SJSA1 (cell line): ENCODE data around the gene SHC1. TPM values are rescaled to one million over a fixed set of nuclear protein-coding genes. Genes with fewer than 3 reads are reported as not detected.

ENCODE experiments used
- DNase-seq, 2 experiments: peaks; one replicate each; pipeline ENCODE4 v3.0.0-alpha.2; 2015 to 2020; ENCODE audit warnings: low spot score in 2 of 2, low read depth in 1 of 2
- H3K27ac ChIP-seq: fragments of 250-450 bp; sonication (Bioruptor Pico); 2 replicates; pipeline ENCODE4 v1.5.1; 2020; ENCODE audit warnings: mild to moderate bottlenecking, moderate library complexity
- H3K27me3 ChIP-seq: fragments of 250-450 bp; sonication (Bioruptor Pico); replicated peaks from 2 replicates; pipeline ENCODE4 v1.5.1; 2020; ENCODE audit warnings: mild to moderate bottlenecking, moderate library complexity
- H3K36me3 ChIP-seq: fragments of 250-450 bp; sonication (Bioruptor Pico); 2 replicates; pipeline ENCODE4 v1.5.1; 2020; ENCODE audit warnings: mild to moderate bottlenecking
- H3K4me1 ChIP-seq: fragments of 250-450 bp; sonication (Bioruptor Pico); replicated peaks from 2 replicates; pipeline ENCODE4 v1.6.1; 2021; ENCODE audit warnings: mild to moderate bottlenecking
- H3K4me3 ChIP-seq: fragments of 250-450 bp; sonication (Bioruptor Pico); 2 replicates; pipeline ENCODE4 v1.5.1; 2020; ENCODE audit warnings: mild to moderate bottlenecking
- H3K9me3 ChIP-seq: fragments of 250-450 bp; sonication (Bioruptor Pico); replicated peaks from 2 replicates; pipeline ENCODE4 v1.5.1; 2020; ENCODE audit warnings: mild to moderate bottlenecking
- total RNA-seq: library from RNA; depleted of rRNA; stranded (reverse); fragments of >200 nt; shearing (Covaris generic); gene quantifications from 2 replicates; pipeline ENCODE4 v1.2.3, GENCODE V29; 2014; rRNA removed

SHC1 gene, protein sequence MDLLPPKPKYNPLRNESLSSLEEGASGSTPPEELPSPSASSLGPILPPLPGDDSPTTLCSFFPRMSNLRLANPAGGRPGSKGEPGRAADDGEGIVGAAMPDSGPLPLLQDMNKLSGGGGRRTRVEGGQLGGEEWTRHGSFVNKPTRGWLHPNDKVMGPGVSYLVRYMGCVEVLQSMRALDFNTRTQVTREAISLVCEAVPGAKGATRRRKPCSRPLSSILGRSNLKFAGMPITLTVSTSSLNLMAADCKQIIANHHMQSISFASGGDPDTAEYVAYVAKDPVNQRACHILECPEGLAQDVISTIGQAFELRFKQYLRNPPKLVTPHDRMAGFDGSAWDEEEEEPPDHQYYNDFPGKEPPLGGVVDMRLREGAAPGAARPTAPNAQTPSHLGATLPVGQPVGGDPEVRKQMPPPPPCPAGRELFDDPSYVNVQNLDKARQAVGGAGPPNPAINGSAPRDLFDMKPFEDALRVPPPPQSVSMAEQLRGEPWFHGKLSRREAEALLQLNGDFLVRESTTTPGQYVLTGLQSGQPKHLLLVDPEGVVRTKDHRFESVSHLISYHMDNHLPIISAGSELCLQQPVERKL
- 101 and 155 TPM in 2 replicates for total RNA-seq

DNA sequence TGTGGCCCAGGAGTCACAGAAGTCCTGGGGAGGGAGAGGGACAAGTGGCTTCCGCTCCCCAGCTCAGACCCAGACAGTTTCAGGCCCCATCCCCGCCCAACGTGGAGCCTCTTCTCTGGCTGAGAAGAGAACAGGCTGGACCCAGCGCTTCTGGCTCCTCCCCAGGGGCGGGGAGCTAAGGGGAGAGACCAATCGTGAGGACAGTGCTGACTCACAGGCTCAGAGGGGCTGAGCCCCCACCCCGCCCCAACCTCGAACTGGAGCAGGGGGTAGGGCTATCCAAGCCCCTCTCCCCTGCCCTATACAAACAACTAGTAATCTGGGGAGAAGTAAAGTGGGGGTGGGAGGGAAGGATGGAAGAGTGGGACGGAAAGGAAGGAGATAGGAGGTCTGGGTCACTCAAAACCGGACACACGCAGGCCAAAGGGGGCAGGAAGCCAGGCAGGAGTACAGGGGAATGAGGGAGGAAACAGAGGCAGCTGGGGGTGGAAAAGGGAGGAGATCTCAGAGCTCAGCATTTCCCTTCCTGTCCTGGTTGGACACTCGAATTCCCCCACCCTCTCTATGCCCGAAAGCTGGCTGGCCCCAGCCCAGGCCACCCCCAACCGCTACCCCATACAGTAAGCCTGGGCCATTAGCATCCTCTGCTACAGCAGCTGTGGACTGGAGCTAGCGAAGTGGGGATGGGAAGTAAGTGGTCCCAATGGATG is at the start of gene SHC1:
SHC1 (minus strand) TSS at position 117 of the 710 bp plus-strand sequence. CDS start 221 bp downstream, outside the sequence.
- DNase-seq = peak; percentile 95 to 97
- Histone ChIP-seq H3K36me3 (peaks cover 54% of the 10 kb centered on the region), H3K27ac (peak within 1 kb of the TSS; percentile 97), H3K27me3 (no peaks in the 10 kb centered on the region), H3K4me3 (peak within 1 kb of the TSS; percentile 33), H3K9me3 (no peaks in the 10 kb centered on the region), H3K4me1 (peaks cover 43% of the 10 kb centered on the region)

DNA sequence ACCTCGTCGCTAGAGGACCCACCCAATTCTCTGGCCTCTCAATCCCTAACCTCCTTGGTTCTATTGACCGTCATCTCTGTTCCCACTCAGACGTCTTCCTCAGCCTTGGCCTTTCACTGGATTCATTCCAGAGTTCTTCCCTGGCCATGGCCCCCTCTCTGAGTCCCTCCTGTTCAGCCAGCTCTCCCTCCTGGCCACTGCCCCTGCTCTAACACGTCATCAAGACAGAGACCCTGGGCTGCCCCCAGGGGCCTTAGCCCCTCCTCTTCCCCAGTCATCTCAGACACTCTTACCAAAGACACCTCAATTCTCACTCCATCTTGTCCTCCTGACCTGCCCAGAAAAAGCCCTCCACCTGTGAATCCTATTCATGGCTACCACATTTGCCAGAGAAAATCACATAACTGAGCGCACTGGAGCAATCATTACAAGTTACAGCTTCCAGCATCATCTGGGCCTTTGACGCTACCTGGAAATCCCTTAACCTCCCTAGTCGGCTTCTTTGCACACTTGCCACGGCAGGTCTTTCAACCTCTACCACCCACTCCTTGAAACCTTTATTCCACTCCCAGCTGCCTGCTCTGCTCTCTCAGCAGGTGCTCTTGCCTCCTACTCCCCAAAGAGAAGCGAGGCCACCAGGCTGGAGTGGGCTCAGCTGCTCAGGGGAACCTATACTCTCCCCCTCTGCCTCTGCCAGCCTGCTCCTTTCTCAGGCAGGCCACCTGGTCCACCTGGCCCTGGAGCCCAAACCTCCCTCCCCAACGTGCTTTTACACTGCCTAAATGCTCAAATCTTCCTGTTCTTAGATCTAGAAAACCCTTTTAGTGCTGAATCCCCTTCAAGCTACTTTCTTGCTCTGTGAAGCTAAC is 49.1 kb upstream of the SHC1 start:
- H3K4me1 ChIP-seq = peaks cover 20% of the 10 kb centered on the region

GRCh38 chr1:155018617-155019348 is 48.2 kb upstream of the SHC1 start:
- H3K4me3 ChIP-seq = no peak overlapping the region
- H3K4me1 ChIP-seq = peaks cover 20% of the 10 kb centered on the region
- no peak for DNase-seq
- no peak overlapping the region for H3K27ac ChIP-seq
- H3K36me3 ChIP-seq = peaks cover 13% of the 10 kb centered on the region
- H3K27me3 ChIP-seq = no peaks in the 10 kb centered on the region
- H3K9me3 ChIP-seq = no peaks in the 10 kb centered on the region

More for the DNA sequence above, 49.1 kb upstream of the SHC1 start:
- Histone ChIP-seq H3K27me3 (no peaks in the 10 kb centered on the region), H3K9me3 (no peaks in the 10 kb centered on the region), H3K4me3 (no peak overlapping the region), H3K36me3 (peaks cover 13% of the 10 kb centered on the region), H3K27ac (no peak overlapping the region)
- no peak for DNase-seq

DNA sequence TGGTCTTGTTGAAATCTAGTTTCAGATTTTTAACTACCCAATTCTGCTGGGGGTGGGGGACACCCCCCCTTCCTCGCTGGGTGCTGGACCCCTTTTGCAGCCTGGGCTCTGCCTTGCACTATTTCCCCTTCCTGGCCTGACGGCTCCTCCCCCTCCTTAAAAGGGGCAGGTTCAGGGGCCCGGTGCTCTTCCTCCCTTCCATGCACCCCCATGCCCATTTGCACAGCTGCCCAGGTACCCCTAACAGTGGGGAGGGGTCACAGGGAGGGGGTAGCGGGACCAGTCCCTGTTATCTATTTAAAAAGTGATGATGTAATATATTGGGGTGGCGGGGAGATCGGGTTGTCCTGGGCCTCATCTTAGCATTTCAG is 47.4 kb upstream of the SHC1 start:
- Histone ChIP-seq H3K4me1 (peaks cover 20% of the 10 kb centered on the region), H3K27me3 (no peaks in the 10 kb centered on the region), H3K9me3 (no peaks in the 10 kb centered on the region), H3K4me3 (peak overlapping the region; percentile 42), H3K27ac (no peak overlapping the region), H3K36me3 (peaks cover 13% of the 10 kb centered on the region)
- DNase-seq = no peak

GRCh38 chr1:155017041-155017945 is 46.7 kb upstream of the SHC1 start:
- Histone ChIP-seq H3K4me1 (peaks cover 20% of the 10 kb centered on the region), H3K4me3 (peak overlapping the region; percentile 42), H3K27me3 (no peaks in the 10 kb centered on the region), H3K27ac (peak overlapping the region; percentile 59), H3K36me3 (peaks cover 13% of the 10 kb centered on the region), H3K9me3 (no peaks in the 10 kb centered on the region)
- peak; percentile 92 to 94 for DNase-seq

DNA sequence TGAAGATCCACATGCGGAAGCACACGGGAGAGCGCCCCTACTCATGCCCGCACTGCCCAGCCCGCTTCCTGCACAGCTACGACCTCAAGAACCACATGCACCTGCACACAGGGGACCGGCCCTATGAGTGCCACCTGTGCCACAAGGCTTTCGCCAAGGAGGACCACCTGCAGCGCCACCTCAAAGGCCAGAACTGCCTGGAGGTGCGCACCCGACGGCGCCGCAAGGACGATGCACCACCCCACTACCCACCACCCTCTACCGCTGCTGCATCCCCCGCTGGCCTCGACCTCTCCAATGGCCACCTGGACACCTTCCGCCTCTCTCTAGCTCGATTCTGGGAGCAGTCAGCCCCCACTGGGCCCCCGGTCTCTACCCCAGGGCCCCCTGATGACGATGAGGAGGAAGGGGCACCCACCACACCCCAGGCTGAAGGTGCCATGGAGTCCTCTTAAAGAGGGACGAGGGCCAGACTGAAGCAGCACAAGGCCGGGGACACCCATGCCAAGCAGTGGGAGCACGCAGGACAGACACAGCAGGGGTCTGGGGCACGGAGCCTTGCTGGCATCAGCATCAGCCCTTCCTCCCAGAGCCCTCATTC is 45.8 kb upstream of the SHC1 start:
- no peak for DNase-seq
- Histone ChIP-seq H3K27me3 (no peaks in the 10 kb centered on the region), H3K36me3 (peaks cover 13% of the 10 kb centered on the region), H3K27ac (peak overlapping the region; percentile 59), H3K4me1 (peaks cover 20% of the 10 kb centered on the region), H3K9me3 (no peaks in the 10 kb centered on the region), H3K4me3 (no peak overlapping the region)

DNA sequence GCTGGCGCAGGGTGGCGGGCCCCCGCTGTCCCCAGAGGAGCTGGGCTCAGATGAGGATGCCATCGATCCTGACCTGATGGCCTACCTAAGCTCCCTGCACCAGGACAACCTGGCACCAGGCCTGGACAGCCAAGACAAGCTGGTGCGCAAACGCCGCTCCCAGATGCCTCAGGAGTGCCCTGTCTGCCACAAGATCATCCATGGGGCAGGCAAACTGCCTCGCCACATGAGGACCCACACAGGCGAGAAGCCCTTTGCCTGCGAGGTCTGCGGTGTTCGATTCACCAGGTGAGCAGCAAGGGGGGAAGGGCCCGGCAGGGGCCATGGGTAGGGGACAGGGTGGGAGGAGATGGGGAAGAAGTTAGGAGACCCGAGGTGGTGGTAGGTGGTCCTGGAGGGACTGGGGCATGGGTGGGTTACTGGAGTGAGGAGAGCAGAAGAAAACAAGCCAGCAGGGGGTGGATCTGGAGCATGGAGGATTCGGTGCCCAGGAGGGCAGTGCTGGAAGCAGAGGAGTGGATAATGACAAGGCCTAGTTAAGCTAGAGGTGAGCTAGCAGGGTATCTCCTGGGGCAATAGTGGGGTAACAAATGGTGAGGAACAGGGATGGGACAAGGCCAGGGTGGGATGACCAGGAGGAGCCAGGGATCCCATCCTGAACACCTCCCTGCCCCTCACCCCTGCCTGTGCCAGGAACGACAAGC is 45.1 kb upstream of the SHC1 start:
- peaks cover 13% of the 10 kb centered on the region for H3K36me3 ChIP-seq
- DNase-seq = no peak
- H3K9me3 ChIP-seq = no peaks in the 10 kb centered on the region

GRCh38 chr1:155014709-155015508 is 44.4 kb upstream of the SHC1 start:
- no peak for DNase-seq
- Histone ChIP-seq H3K4me3 (no peak overlapping the region), H3K27me3 (no peaks in the 10 kb centered on the region), H3K27ac (no peak overlapping the region), H3K4me1 (peaks cover 20% of the 10 kb centered on the region), H3K36me3 (peaks cover 13% of the 10 kb centered on the region), H3K9me3 (no peaks in the 10 kb centered on the region)

More for the DNA sequence above, 45.1 kb upstream of the SHC1 start:
- Histone ChIP-seq H3K4me1 (peaks cover 20% of the 10 kb centered on the region), H3K27ac (no peak overlapping the region), H3K27me3 (no peaks in the 10 kb centered on the region), H3K4me3 (no peak overlapping the region)

DNA sequence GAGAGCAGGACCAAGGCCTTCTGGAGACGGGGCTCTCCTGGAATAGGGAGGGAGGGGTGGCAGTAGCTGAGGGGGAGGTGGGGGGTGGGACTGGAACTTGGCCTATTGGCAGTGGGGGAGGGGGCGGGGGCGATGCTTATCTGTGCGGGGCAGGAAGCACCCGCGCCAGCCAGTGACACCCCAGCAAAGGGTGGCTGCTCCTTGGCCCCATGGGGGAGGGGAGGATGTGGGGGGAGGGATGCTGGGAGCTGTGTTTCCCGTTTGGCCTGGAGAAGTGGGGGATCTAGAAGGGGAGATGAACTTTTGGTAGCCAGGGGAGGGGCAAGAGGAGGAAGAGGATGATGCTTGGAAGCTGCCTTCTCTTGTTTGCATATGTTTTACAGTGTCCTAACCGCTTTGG is 43.1 kb upstream of the SHC1 start:
- peaks cover 15% of the 10 kb centered on the region for H3K4me1 ChIP-seq
- no peak overlapping the region for H3K4me3 ChIP-seq
- no peaks in the 10 kb centered on the region for H3K9me3 ChIP-seq
- DNase-seq = no peak
- no peaks in the 10 kb centered on the region for H3K27me3 ChIP-seq
- no peak overlapping the region for H3K27ac ChIP-seq
- peaks cover 13% of the 10 kb centered on the region for H3K36me3 ChIP-seq

- no peak overlapping the region for H3K27ac ChIP-seq
- no peak overlapping the region for H3K4me3 ChIP-seq
- no peaks in the 10 kb centered on the region for H3K9me3 ChIP-seq
- peaks cover 14% of the 10 kb centered on the region for H3K4me1 ChIP-seq
- no peak for DNase-seq
- peaks cover 13% of the 10 kb centered on the region for H3K36me3 ChIP-seq
- no peaks in the 10 kb centered on the region for H3K27me3 ChIP-seq
Measured at GRCh38 chr1:155012776-155013602, 42.4 kb upstream of the SHC1 start.
